PC-3 (cell line): Measurements from ENCODE around the gene AGAP9.
"Not testable (repeated sequence)": the region's sequence is repeated elsewhere in the genome, so short reads cannot be mapped to it uniquely, and the experiment has no call there.

Experiments
- EZH2 ChIP-seq: fragments of 300-600 bp; sonication (generic); IDR thresholded peaks from one replicate; pipeline ENCODE4 v1.6.1; 2017; ENCODE audit warnings: antibody characterized with exemption, mild to moderate bottlenecking, low read length; ENCODE audit not compliant: unreplicated experiment
- EZH2phosphoT487 ChIP-seq: fragments of 300-600 bp; sonication (generic); IDR thresholded peaks from 2 replicates; pipeline ENCODE4 v1.6.1; 2018; ENCODE audit warnings: mild to moderate bottlenecking, antibody characterized with exemption, low read length, borderline replicate concordance

DNA sequence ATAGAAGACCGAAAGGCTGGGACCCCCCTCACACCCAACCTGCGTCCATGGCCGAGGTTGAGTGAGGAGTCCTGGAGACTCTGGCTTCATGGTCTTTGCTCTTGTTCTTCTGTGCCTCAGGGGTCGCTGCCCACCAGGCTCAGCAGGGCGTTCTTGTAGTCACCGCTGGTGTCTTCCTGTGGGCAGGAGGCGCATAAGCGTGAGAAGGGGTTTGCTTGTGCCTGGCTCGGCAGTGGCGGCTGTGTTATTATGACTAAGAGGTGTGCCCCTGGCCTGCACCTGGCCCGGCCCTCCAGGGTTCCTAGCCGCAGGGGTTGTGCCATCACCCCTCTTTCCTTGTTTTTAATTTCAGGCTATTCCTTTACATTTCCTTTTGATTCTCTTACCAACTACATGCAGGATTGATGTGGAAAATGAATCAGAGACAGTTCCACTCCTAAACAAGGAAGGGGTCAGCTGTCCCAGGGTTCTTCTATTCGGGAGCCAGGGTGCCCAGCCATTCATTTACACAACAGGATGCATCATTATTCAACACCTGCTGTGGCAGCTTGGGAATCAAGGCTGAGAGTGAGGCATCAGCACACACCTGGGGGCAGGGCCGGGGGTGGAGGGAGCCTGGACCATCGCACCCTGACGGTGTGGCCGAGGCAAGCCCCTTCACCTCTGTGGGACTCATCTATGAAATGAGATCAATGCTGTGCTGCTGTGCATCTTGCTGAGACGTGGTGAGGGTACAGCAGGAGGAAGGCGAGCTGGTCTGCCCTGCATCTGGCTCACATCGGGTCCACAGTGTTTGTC lies 54.5 kb downstream of the AGAP9 start:
- TF ChIP-seq EZH2, EZH2phosphoT487: not testable (repeated sequence)
